Metanephros (tissue), 1 donor: Measurements from ENCODE around the gene ZNF469. TPM values are rescaled to one million over a fixed set of nuclear protein-coding genes. Genes with fewer than 3 reads are reported as not detected.

Experiments
- total RNA-seq: library from RNA; depleted of rRNA; stranded (reverse); fragments of >200 nt; gene quantifications from one replicate; pipeline ENCODE4 v1.2.3, GENCODE V29; 2014

Gene ZNF469
- 3.4 TPM for total RNA-seq

GRCh38 chr16:88382491-88383400 is at the start of gene ZNF469:
TSS of gene ZNF469 (plus strand) at chr16:88382959. CDS start at chr16:88427471, 44,512 bp downstream.

Other genes with a start within 250 kb of the ZNF469 start
- 2.8 TPM for gene ZFPM1, start 70.3 kb downstream of the ZNF469 start, total RNA-seq
- gene ZC3H18, start 187.4 kb downstream of the ZNF469 start, total RNA-seq, result 21.1 TPM